Left ventricle myocardium superior (tissue), 1 donor: ENCODE results near the gene UBL7. TPM values are rescaled to one million over a fixed set of nuclear protein-coding genes. Genes with fewer than 3 reads are reported as not detected.
"Not testable (repeated sequence)": the region's sequence is repeated elsewhere in the genome, so short reads cannot be mapped to it uniquely, and the experiment has no call there.

Source experiments
- ATAC-seq: fragments of 200-7000 bp; cut with Tn5 transposase; one replicate; pipeline ENCODE4 v1.9.1; 2020; ENCODE audit warnings: mild to moderate bottlenecking, moderate library complexity
- DNase-seq: peaks from one replicate; pipeline ENCODE4 v3.0.0-alpha.2; 2020
- intact Hi-C: fragments of 100-400 bp; cut with micrococcal nuclease; formaldehyde crosslinking; loops from one replicate; pipeline ENCODE4 v1.11.0; 2022
- long read RNA-seq: library from polyadenylated mRNA; unstranded; transcript quantifications from one replicate; pipeline ENCODE4 v2.0.0, GENCODE V29; 2021
- total RNA-seq: library from RNA; stranded (reverse); fragmentation: NEBNext Ultra II Directional; extraction: Animal tissue kit (Norgen Biotek cat#: 25700); gene quantifications from one replicate; pipeline ENCODE4 v1.2.1, GENCODE V29; 2021
- donor health status: DM: no; HTN: yes; CAD: no; lungs with severe emphysema.

The UBL7 gene
- 55.1 TPM for total RNA-seq
- long read RNA-seq, transcript UBL7-201 (11 exons, 1,360 nt) = major isoform, 49 of 121 reads
- long read RNA-seq, transcript UBL7-202 (11 exons, 1,427 nt) = minor isoform, 28 of 121 reads
- long read RNA-seq, partial matches to known transcripts = 11 of 121 reads
- long read RNA-seq, other reads (novel, unspliced or antisense) = 30 of 121 reads

GRCh38 chr15:74460871-74461846, at the start of gene UBL7:
UBL7 (minus strand) TSS chr15:74461160; CDS start chr15:74458867, 2,293 bp downstream.
- ATAC-seq (peak; percentile 99), DNase-seq (peak; percentile 97)
- intact Hi-C loops = no loop called here

GRCh38 chr15:74506515-74506840, 45.5 kb upstream of the UBL7 start:
- DNase-seq (no peak), ATAC-seq (no peak)
- intact Hi-C loops = no loop called here

GRCh38 chr15:74505837-74506514, 45.0 kb upstream of the UBL7 start:
- intact Hi-C loops = no loop called here
- ATAC-seq (no peak), DNase-seq (no peak)

- no peak for DNase-seq
- no peak for ATAC-seq
- intact Hi-C loops = no loop called here
Observed at GRCh38 chr15:74504836-74505235, 43.9 kb upstream of the UBL7 start.

- intact Hi-C loops = no loop called here
- ATAC-seq = no peak
- no peak for DNase-seq
Observed at GRCh38 chr15:74504418-74504817, 43.5 kb upstream of the UBL7 start.

GRCh38 chr15:74502301-74502700, 41.3 kb upstream of the UBL7 start:
- DNase-seq (no peak), ATAC-seq (no peak)
- intact Hi-C loops = no loop called here

- no peak for ATAC-seq
- intact Hi-C loops = no loop called here
- DNase-seq = no peak
Observed at GRCh38 chr15:74500401-74500800, 39.4 kb upstream of the UBL7 start.

- ATAC-seq (no peak), DNase-seq (no peak)
- intact Hi-C loops = no loop called here
Observed at GRCh38 chr15:74499366-74499765, 38.4 kb upstream of the UBL7 start.

GRCh38 chr15:74497584-74497983, 36.6 kb upstream of the UBL7 start:
- intact Hi-C loops = no loop called here
- no peak for DNase-seq
- no peak for ATAC-seq

- DNase-seq (no peak), ATAC-seq (no peak)
- intact Hi-C loops = no loop called here
Observed at GRCh38 chr15:74496648-74497047, 35.7 kb upstream of the UBL7 start.

GRCh38 chr15:74490339-74490689, 29.4 kb upstream of the UBL7 start:
- ATAC-seq (no peak), DNase-seq (no peak)
- intact Hi-C loops = no loop called here

GRCh38 chr15:74489518-74490338, 28.8 kb upstream of the UBL7 start:
- intact Hi-C loops = no loop called here
- peak; percentile 48 for DNase-seq
- peak; percentile 58 for ATAC-seq

- ATAC-seq (no peak), DNase-seq (no peak)
- intact Hi-C loops = no loop called here
Observed at GRCh38 chr15:74488776-74489175, 27.8 kb upstream of the UBL7 start.

GRCh38 chr15:74482661-74483060, 21.7 kb upstream of the UBL7 start:
- ATAC-seq (no peak), DNase-seq (no peak)
- intact Hi-C loops = no loop called here

- ATAC-seq, DNase-seq, intact Hi-C loops: not testable (repeated sequence)
Observed at GRCh38 chr15:74480364-74480763, 19.4 kb upstream of the UBL7 start.

GRCh38 chr15:74471621-74472020, 10.7 kb upstream of the UBL7 start:
- ATAC-seq, DNase-seq, intact Hi-C loops: not testable (repeated sequence)

GRCh38 chr15:74470631-74471395, 9.9 kb upstream of the UBL7 start:
- DNase-seq (no peak), ATAC-seq (no peak)
- intact Hi-C loops = no loop called here

GRCh38 chr15:74468341-74469032, 7.5 kb upstream of the UBL7 start:
- DNase-seq (no peak), ATAC-seq (no peak)
- intact Hi-C loops = no loop called here
